ENCODE measurements around the gene SLC35E1. TPM values are rescaled to one million over a fixed set of nuclear protein-coding genes. Genes with fewer than 3 reads are reported as not detected.
A peak's percentile ranks its signal among the peaks of the same experiment; 100 is the strongest.
"Not testable (repeated sequence)": the region's sequence is repeated elsewhere in the genome, so short reads cannot be mapped to it uniquely, and the experiment has no call there.

SLC35E1 gene
- total RNA-seq, 1 donor from 2014 or later, result 22.8 TPM

GRCh38 chr19:16527971-16528521 lies 44.2 kb downstream of the SLC35E1 start:
- FAIRE-seq (no peak), DNase-seq (ENCODE audit: low spot score in 2 of 2) (peak in 1 of 2 donors; percentile 12)

DNA sequence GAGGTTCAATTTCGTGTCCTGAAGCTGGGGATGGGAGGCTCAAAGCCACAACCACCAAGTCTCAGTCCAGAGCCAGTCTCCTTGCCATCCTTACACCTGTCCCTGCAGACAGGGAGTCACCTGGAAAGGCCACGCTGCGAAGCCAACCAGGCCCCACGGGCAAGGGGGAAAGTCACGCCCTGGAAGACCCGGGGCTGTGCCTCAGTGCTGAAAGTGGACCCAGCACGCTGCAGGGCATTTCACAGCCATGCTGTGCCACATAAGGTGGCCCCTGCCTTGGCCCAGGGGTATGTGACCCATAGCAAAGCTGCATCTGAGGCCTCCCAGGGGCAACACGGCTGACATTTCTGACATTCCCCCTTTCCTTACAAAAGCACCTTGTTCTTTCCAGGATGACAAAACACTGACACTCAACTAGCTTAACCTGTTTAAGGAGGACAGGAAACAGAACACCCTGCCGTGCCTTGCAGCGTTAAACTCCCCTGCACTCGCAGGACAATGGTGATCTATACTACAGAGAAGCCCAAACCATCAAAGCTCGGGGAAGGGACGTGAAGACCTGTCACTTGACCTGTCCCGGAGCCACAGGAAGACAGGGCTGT lies 44.8 kb downstream of the SLC35E1 start:
- FAIRE-seq (no peak), DNase-seq (ENCODE audit: low spot score in 2 of 2) (no peak)

- no peak for FAIRE-seq
- no peak for DNase-seq (ENCODE audit: low spot score in 2 of 2)
Measured at GRCh38 chr19:16525751-16526481, 46.3 kb downstream of the SLC35E1 start.

DNA sequence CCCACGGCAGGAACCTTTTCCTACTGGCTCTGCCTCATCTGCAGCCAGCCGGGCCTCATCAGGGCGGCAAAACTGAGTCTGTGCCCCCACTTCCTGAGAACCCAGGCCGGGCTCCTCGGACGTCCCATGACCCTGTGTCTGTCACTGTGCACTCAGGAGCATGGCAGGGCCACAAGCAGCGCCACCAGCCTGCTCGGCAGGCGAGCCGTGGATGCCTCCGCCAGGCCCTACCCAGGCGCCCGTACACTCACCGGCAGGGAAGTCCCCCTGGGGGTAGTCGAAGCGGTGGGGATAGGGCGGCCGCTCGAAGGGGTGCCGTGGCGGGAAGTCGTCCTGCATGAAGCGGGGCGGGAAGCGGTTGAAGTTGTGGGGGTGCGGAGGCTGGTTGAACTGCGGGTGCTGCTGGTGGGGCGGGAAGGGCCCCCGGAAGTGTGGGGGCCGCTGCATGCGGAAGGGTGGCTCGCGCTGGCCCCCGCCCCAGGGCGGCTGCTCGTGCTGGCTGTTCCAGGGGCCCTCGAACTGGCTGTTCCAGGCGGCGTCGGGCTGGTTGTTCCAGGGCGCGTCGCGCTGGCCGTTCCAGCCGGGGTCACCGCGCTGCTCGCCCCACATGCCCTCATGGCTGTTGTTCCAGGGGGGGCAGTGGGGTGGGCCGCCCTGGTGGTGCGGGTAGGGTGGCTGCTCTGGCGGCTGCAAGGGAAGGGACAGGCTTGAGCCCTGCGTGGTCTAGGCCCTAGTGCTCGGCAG lies 47.1 kb downstream of the SLC35E1 start:
- FAIRE-seq (no peak), DNase-seq (ENCODE audit: low spot score in 2 of 2) (peak in 1 of 2 donors; percentile 12)

DNA sequence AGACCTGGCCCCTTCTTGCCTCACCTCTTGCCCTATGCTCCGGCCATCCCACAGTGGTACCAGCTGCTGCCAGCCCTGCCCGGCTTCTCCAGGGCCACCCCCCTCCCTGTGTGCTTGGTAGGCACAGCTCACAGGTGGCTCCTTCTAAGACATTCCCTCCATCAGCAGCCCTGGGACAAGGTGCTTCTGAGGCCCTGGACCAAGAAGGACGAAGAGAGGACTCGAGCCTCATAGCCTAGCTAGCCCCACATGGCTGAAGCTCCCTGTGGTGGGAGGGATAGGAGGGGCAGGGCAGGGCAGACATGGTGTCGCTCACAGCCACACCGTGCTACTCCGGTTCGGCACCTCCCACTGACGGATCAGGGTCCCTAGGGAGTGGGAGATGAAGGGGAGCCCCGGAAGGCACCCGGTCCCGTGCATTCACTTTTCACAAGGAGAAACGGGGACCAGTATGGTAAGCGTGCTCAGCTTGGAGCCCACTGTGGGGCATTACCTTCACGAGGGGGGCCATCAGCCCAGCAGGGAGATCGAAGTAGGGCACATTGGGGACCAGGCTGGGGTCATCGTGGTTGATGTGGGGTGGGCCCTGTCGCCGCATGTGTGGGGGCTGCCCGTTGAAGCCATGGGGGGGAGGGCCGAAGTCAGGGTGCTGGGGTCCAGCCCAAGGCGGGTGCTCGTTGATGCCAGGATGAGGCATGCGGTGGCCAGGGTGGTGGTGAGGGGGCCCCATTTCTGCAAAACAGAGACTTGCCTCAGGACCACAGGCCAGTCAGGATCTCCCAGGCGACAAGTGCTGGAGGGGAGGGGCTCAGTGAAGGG lies 49.4 kb downstream of the SLC35E1 start:
- DNase-seq (ENCODE audit: low spot score in 2 of 2) (peak; percentile 3 to 15), FAIRE-seq (no peak)

- FAIRE-seq, result no peak
Measured at GRCh38 chr19:16521715-16522289, 50.4 kb downstream of the SLC35E1 start.

GRCh38 chr19:16520986-16521624 lies 51.1 kb downstream of the SLC35E1 start:
- no peak for FAIRE-seq
- DNase-seq (ENCODE audit: low spot score in 2 of 2), result peak in 1 of 2 donors; percentile 11

More at GRCh38 chr19:16521715-16522289, 50.4 kb downstream of the SLC35E1 start:
- DNase-seq (ENCODE audit: low spot score in 2 of 2), result peak; percentile 10 to 14

GRCh38 chr19:16520074-16520973 lies 51.9 kb downstream of the SLC35E1 start:
- FAIRE-seq (no peak), DNase-seq (ENCODE audit: low spot score in 2 of 2) (peak in 1 of 2 donors; percentile 22)

GRCh38 chr19:16519230-16519687 lies 53.0 kb downstream of the SLC35E1 start:
- DNase-seq (ENCODE audit: low spot score in 2 of 2) (peak in 1 of 2 donors; percentile 22), FAIRE-seq (no peak)

DNA sequence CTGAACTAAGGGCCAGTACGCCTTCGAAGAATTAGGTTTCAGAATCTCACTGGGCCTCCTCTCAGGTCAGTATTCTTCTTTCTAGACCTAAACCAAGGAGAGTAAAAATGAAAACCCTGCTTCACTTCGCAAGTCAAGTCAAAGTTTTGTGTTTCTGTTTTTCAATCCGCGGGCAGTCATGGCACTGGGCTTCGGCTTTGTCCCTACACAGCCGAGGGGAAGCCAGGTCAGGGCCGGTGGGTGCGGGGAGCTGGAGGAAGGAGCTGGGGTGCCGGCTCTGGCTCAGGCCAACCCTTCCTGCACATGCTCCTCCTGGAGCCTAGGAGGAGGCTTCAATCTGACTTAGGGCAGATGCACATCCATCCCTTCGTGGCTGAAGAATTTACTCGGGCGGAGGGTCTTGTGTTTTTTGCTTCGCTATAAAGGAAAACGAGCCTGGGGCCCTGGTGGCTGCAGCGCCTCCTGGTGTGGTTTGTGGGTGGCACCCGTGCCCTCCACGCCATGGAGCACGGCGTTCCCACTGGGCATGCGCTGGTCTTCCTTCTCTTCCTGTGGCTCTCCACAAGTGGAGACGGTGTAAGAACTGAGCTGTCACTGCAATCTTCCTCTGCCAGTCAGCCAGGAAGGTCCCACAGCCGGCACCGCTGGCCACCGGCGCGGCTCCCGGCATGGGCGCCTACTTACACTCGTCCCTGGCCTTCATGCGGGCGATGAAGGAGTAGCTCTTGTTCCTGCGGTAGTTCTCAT lies 53.6 kb downstream of the SLC35E1 start:
- DNase-seq (ENCODE audit: low spot score in 2 of 2) (peak in 1 of 2 donors; percentile 25), FAIRE-seq (no peak)

- DNase-seq (ENCODE audit: low spot score in 2 of 2) (peak in 1 of 2 donors; percentile 22), FAIRE-seq (no peak)
Measured at GRCh38 chr19:16518061-16518460, 54.2 kb downstream of the SLC35E1 start.

DNA sequence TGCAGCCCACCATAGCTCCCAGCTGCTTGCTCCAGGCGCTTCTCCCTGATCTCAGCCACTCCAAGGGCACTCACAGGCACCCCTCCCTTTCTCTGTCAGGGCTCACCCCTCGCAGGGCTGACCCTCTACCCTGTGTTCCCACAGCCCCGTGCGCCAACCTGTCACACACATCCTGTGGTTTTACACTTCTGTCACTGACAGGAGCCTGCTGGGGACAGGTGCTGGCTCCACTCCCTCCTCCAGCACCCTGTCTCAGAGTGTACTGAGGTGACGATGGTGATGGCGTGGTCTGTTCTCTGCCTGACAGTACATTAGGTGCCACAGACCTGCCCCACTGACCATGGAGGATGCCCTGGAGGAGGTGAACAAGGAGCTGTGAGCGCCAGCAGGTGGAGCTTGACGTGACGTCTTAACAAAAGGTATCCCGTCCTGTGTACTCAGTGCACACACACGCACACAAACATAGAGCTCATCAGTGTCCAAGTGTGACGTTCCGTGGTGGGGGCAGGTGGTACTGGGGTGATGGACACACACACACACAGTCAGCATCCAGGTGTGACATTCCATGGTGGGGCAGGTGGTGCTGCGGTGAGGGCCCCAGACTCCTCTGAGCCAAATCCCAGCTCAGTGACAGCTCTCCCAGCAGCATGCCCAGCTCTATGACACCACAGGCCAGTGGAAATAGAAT lies 55.1 kb downstream of the SLC35E1 start:
- FAIRE-seq, result no peak

DNA sequence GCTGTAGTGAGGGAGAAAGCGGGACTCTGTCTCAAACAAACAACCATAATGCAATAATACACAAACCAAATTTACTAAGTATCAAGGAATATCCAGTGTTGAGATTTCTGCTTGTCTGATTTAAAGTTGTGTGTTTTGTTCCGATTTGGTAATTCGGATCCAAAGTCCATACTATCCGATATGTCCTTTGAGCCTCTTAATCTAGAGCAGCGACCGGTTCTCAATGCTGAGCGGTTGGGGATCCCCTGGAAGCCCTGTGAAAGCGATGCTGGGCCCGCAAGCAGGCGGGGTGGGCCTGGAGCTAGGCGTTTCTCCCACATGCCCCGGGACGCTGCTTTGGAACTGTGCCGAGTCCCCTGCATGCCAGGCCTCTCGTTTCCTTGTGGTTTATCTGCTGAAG lies 55.8 kb downstream of the SLC35E1 start:
- no peak for FAIRE-seq
- DNase-seq (ENCODE audit: low spot score in 2 of 2), result no peak

More for the DNA sequence above, 55.1 kb downstream of the SLC35E1 start:
- DNase-seq (ENCODE audit: low spot score in 2 of 2), result no peak

DNA sequence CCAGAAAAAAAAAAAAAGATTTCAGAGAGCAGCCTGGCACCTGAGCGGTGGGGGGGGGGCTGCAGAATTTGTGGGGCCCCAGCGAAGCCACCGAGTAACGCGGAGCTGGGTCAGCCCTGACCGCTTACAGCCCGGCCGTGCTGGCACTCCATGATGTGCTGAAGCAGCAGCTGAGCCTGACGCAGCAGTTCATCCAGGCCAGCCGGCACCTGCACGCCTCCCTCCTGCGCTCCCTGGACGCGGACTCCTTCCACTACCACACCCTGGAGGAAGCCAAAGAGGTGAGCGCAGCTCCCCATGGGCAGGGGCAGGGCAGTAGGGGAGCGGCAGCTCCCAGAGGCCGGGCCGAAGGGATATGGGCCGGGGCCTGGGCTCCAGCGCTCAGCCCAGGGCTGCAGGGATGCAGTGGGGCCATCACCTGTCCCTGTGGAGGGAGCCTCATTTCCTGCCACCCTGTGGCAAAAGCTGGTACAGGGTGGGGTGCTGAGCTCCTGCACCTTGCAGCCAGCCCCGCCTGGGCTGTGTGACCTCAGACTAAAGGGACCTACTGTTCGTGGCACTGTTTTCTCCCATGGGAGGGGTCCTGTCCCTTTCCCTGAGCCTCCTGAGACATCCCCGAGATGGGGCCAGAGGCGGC lies 57.7 kb downstream of the SLC35E1 start:
- no peak for DNase-seq (ENCODE audit: low spot score in 2 of 2)
- FAIRE-seq, result no peak

DNA sequence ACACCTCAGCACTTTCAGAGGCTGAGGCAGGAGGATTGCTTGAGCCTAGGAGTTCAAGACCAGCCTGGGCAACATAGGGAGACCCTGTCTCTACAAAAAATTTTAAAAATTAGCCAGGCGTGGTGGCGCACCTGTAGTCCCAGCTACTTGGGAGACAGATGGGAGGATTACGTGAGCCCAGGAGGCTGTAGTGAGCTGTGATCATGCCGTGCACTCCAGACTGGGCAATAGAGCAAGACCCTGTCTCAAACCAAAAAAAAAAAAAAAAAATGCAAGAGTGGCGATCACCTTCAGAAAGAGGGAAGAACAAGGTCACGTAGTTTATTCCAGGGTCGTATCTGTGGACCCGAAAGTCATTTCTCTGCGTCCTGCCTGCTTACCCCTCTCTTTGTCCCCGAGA lies 59.6 kb downstream of the SLC35E1 start:
- not testable (repeated sequence) for DNase-seq (ENCODE audit: low spot score in 2 of 2); FAIRE-seq
